Testis (tissue), 3 donors: ENCODE measurements around the gene USP27X. TPM values are rescaled to one million over a fixed set of nuclear protein-coding genes. Genes with fewer than 3 reads are reported as not detected.

Source experiments
- DNase-seq: peaks from one replicate; pipeline ENCODE4 v3.0.0-alpha.2; 2019
- H3K27ac ChIP-seq, 2 donors: fragments of 200-600 bp; sonication (generic); one replicate each; pipeline ENCODE4 v1.5.1; 2019
- H3K27me3 ChIP-seq: fragments of 200-600 bp; sonication (generic); one replicate; pipeline ENCODE4 v1.5.1; 2019
- H3K36me3 ChIP-seq: fragments of 200-600 bp; sonication (generic); one replicate; pipeline ENCODE4 v1.5.1; 2017; ENCODE audit warnings: low read depth; ENCODE audit errors: missing control alignments
- H3K4me1 ChIP-seq: fragments of 200-600 bp; sonication (generic); one replicate; pipeline ENCODE4 v1.5.1; 2019
- H3K4me3 ChIP-seq, 2 donors: fragments of 200-600 bp; sonication (generic); one replicate each; pipeline ENCODE4 v1.5.1; 2017 to 2019
- H3K9me3 ChIP-seq: fragments of 200-600 bp; sonication (generic); one replicate; pipeline ENCODE4 v1.5.1; 2017
- POLR2A ChIP-seq: fragments of 450-650 bp; IDR thresholded peaks from one replicate; pipeline ENCODE4 v1.6.1; 2017; ENCODE audit warnings: antibody characterized with exemption, mild to moderate bottlenecking, moderate library complexity
- WGBS, 2 donors: methylation state at CpG; one replicate each; pipeline ENCODE4 v1.1.5; 2018; 5-methylcytosine and 5-hydroxymethylcytosine counted together
- intact Hi-C: fragments of 100-400 bp; cut with DNase I; formaldehyde crosslinking; loops from one replicate; pipeline ENCODE4 v1.15.1; 2023; ENCODE audit warnings: low total_unique reads
- polyA plus RNA-seq: library from polyadenylated mRNA; stranded (reverse); fragments of 350-450 nt; fragmentation: Illumina TruSeq; extraction: RNeasy Lipid Tissue Mini Kit (QIAGEN cat#74804); gene quantifications from one replicate; pipeline ENCODE4 v1.2.3, GENCODE V29; 2014; ENCODE audit warnings: low read depth, low replicate concordance; ENCODE audit not compliant: insufficient read depth
- total RNA-seq, 2 donors: library from RNA; depleted of rRNA; stranded (reverse); fragments of >200 nt; gene quantifications; one replicate each; pipeline ENCODE4 v1.2.3, GENCODE V29; 2016
- TF ChIP-seq, protein P1 (sequence below), 3 experiments: fragments of 450-650 bp in 2 of 3; fragments of 200-600 bp in 1 of 3; sonication (generic) in 1 of 3; IDR thresholded peaks; one replicate each; pipeline ENCODE4 v1.5.1; 2016 to 2019; ENCODE audit warnings: antibody characterized with exemption in 3 of 3, mild to moderate bottlenecking in 2 of 3, moderate library complexity in 1 of 3

USP27X gene
- total and polyA plus RNA-seq, 3 donors from 2014 or later = 2.4 to 4.3 (median 3.6) TPM

DNA sequence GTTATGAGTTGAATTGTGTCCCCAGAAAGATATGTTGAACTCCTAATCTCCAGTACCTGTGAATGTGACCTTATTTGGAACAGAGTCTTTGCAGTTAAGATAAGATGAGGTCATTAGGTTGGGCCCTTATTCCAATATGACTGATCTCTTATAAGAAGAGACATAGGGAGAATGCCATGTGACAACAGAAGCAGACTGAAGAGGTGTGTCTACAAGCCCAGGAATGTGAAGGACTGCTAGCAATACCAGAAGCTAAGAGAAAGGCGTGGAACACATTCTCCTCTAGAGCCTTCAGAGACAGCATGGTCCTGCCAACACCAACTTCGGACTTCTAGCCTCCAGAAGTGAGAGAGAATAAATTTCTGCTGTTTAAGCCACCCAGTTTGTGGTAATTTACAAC, 22.5 kb upstream of the USP27X start:
- intact Hi-C loops = no loop called here
- no peak for TF ChIP-seq POLR2A
- H3K27me3 ChIP-seq = no peaks in the 10 kb centered on the region
- H3K27ac ChIP-seq = no peak overlapping the region
- no peaks in the 10 kb centered on the region for H3K36me3 ChIP-seq
- no peak for DNase-seq
- 63 to 67% methylated on average over 1 to 2 of the region's 2 CpGs for WGBS, 2 donors
- no peaks in the 10 kb centered on the region for H3K9me3 ChIP-seq
- H3K4me1 ChIP-seq = no peaks in the 10 kb centered on the region
- H3K4me3 ChIP-seq = no peak overlapping the region

DNA sequence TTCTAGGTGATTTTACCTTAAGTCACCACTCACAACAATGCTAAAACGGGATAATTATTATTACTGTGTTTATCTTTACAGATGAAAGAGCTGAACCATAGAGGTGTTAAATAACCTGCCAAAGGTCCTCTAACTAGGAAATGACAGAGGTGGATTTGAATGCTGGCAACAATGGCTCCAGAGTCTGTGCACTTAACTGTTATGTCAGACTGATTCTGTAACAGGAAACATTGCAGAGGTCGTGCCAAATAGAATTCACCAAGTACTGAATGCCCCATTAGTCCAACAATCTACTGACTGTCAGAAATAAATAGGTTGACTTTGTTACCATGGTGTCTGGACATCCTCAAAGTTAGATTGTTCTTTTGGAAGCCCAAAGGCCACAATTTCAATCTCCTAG, 20.9 kb upstream of the USP27X start:
- WGBS, 2 donors = 77 to 83% methylated on average over 2 of the region's 2 CpGs
- Histone ChIP-seq H3K36me3 (no peaks in the 10 kb centered on the region), H3K9me3 (no peaks in the 10 kb centered on the region), H3K4me3 (no peak overlapping the region), H3K4me1 (no peaks in the 10 kb centered on the region), H3K27ac (no peak overlapping the region), H3K27me3 (no peaks in the 10 kb centered on the region)
- intact Hi-C loops = no loop called here
- TF ChIP-seq, protein P1, sequence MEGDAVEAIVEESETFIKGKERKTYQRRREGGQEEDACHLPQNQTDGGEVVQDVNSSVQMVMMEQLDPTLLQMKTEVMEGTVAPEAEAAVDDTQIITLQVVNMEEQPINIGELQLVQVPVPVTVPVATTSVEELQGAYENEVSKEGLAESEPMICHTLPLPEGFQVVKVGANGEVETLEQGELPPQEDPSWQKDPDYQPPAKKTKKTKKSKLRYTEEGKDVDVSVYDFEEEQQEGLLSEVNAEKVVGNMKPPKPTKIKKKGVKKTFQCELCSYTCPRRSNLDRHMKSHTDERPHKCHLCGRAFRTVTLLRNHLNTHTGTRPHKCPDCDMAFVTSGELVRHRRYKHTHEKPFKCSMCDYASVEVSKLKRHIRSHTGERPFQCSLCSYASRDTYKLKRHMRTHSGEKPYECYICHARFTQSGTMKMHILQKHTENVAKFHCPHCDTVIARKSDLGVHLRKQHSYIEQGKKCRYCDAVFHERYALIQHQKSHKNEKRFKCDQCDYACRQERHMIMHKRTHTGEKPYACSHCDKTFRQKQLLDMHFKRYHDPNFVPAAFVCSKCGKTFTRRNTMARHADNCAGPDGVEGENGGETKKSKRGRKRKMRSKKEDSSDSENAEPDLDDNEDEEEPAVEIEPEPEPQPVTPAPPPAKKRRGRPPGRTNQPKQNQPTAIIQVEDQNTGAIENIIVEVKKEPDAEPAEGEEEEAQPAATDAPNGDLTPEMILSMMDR (IDR thresholded peaks at IDR 0.05) = no peak
- TF ChIP-seq POLR2A = no peak
- no peak for DNase-seq

DNA sequence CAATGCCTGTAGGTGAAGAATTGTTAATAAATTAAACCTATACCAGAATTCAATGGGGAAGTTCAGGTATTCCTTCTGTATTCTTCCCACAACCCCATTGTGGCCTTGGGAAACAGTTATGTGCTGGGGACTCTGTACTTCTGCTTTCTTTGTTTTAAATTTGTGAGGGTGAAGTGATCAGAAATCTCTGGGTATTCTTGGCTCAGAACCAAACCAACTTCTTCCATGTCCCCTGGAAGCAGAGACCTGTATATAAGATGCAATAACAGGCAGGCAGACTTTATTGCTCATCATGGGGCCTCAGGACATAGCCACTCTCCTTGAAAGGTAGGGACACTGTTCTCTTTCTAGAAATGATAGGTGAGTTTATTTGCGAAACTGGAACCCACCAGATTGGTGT, 19.8 kb upstream of the USP27X start:
- Histone ChIP-seq H3K4me1 (no peaks in the 10 kb centered on the region), H3K4me3 (no peak overlapping the region), H3K9me3 (no peaks in the 10 kb centered on the region), H3K27me3 (no peaks in the 10 kb centered on the region), H3K36me3 (no peaks in the 10 kb centered on the region), H3K27ac (no peak overlapping the region)
- no peak for DNase-seq
- WGBS, 2 donors = 80 to 89% methylated on average over 1 of the region's 1 CpG
- TF ChIP-seq, protein P1 (IDR thresholded peaks at IDR 0.05) = no peak
- no peak for TF ChIP-seq POLR2A
- intact Hi-C loops = no loop called here

DNA sequence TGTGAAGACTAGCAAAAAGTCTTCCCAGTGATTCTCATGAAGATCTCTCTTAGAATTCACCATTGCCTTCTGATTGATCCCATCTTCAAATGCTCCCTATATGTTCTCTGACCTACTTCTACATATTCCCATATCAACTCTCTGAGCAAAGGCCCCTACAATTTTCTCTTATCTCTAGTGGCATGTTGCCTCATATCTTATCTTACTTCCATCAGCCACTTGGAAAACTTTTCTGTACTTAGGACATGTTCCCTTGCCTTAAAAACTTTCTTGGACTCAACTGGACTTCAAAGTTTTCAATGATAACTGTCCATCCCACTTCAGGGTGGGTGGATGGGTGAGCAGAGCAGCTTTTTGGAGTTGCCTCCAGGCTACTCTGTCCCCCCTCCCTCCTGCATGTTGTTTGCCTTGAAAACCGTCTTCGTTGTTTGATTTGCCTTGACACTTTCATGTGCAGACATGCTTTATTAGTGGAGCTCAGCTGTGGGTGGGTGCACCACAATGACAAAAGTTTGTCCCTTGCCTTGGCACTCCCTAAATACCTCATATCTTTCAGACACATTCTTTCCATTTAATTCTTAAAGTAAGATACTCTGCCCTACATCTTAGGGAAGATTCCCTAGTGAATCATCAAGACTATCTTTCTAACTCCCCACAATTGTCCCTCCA, 18.3 kb upstream of the USP27X start:
- Histone ChIP-seq H3K4me1 (no peaks in the 10 kb centered on the region), H3K27ac (no peak overlapping the region), H3K27me3 (no peaks in the 10 kb centered on the region), H3K4me3 (no peak overlapping the region), H3K36me3 (no peaks in the 10 kb centered on the region), H3K9me3 (no peaks in the 10 kb centered on the region)
- WGBS, 2 donors = 75 to 88% methylated on average over 2 of the region's 2 CpGs
- DNase-seq = no peak
- intact Hi-C loops = no loop called here
- no peak for TF ChIP-seq POLR2A
- TF ChIP-seq, protein P1 (IDR thresholded peaks at IDR 0.05) = no peak

DNA sequence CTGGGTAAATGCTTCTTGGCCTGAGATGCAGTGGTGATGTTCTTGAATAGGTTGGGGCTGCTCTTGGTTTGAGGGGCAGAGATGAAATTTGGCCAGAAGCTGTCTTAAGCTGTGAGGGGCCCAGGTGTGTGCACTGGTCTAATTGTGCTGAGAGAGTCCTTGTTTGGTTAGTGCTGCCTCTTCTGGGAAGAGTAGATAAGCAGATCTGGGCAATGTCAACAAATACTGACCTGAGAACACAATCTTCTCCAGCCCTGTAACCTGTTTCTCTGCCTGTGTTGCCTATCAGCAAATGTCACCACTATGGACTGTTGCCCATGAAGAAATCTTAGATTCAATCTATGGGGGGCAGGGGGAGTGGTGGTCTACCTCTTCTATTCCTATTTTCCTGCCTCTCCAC, 17.2 kb upstream of the USP27X start:
- Histone ChIP-seq H3K9me3 (no peaks in the 10 kb centered on the region), H3K4me3 (no peak overlapping the region), H3K27me3 (no peaks in the 10 kb centered on the region), H3K4me1 (no peaks in the 10 kb centered on the region), H3K36me3 (no peaks in the 10 kb centered on the region), H3K27ac (no peak overlapping the region)
- intact Hi-C loops = no loop called here
- TF ChIP-seq, protein P1 (IDR thresholded peaks at IDR 0.05) = no peak
- TF ChIP-seq POLR2A = no peak
- DNase-seq = no peak
